Neural cell (in vitro differentiated cells): ENCODE results near the gene MDGA2. TPM values are rescaled to one million over a fixed set of nuclear protein-coding genes. Genes with fewer than 3 reads are reported as not detected.

Source experiments
- H2AFZ ChIP-seq: fragments of 200-600, 300-800 bp; sonication (generic), shearing (Covaris generic); 2 replicates; pipeline ENCODE4 v1.6.0; 2014; ENCODE audit warnings: low read depth, mild to moderate bottlenecking, antibody characterized with exemption, low read length, moderate library complexity
- H3F3A ChIP-seq: fragments of 200-600 bp; shearing (Covaris generic); 2 replicates; pipeline ENCODE4 v1.6.1; 2016; ENCODE audit warnings: mild to moderate bottlenecking, moderate library complexity, mixed read lengths, antibody characterized with exemption, low read length; ENCODE audit not compliant: insufficient read depth, poor library complexity, severe bottlenecking
- H3K27ac ChIP-seq: fragments of 200-600, 300-800 bp; sonication (generic), shearing (Covaris generic); 2 replicates; pipeline ENCODE4 v1.5.1; 2014; ENCODE audit warnings: mild to moderate bottlenecking, low read length, moderate library complexity
- H3K27me3 ChIP-seq: fragments of 300-800, 200-600 bp; sonication (generic), shearing (Covaris generic); 2 replicates; pipeline ENCODE4 v1.6.0; 2014; ENCODE audit warnings: mild to moderate bottlenecking, low read depth, low read length, moderate library complexity; ENCODE audit not compliant: insufficient read depth
- H3K36me3 ChIP-seq: fragments of 300-800, 200-600 bp; sonication (generic), shearing (Covaris generic); 2 replicates; pipeline ENCODE4 v1.5.1; 2014; ENCODE audit warnings: mild to moderate bottlenecking, antibody characterized with exemption, low read length, moderate library complexity; ENCODE audit not compliant: insufficient read depth
- H3K4me2 ChIP-seq: fragments of 300-800, 200-600 bp; sonication (generic), shearing (Covaris generic); 2 replicates; pipeline ENCODE4 v1.6.0; 2014; ENCODE audit warnings: mild to moderate bottlenecking, low read length
- H3K4me3 ChIP-seq: fragments of 300-800, 200-600 bp; sonication (generic), shearing (Covaris generic); 2 replicates; pipeline ENCODE4 v1.5.1; 2014; ENCODE audit warnings: mild to moderate bottlenecking, low read length, moderate library complexity
- H3K79me2 ChIP-seq: fragments of 200-600 bp; shearing (Covaris generic); replicated peaks from 2 replicates; pipeline ENCODE4 v1.6.0; 2014; ENCODE audit warnings: mild to moderate bottlenecking, low read length, moderate library complexity; ENCODE audit not compliant: insufficient read depth
- H3K9ac ChIP-seq: fragments of 300-800, 200-600 bp; sonication (generic), shearing (Covaris generic); 2 replicates; pipeline ENCODE4 v1.6.1; 2016; ENCODE audit warnings: mild to moderate bottlenecking, low read length, mixed read lengths
- H3K9me2 ChIP-seq: fragments of 200-600 bp; shearing (Covaris generic); 2 replicates; pipeline ENCODE4 v1.6.1; 2016; ENCODE audit warnings: mild to moderate bottlenecking, low read length, mixed read lengths; ENCODE audit not compliant: insufficient read depth
- H3K9me3 ChIP-seq: fragments of 200-600, 300-800 bp; sonication (generic), shearing (Covaris generic); 2 replicates; pipeline ENCODE4 v1.6.1; 2016; ENCODE audit warnings: mild to moderate bottlenecking, mixed run types, low read length, moderate library complexity, mixed read lengths
- H4K20me1 ChIP-seq: fragments of 200-600 bp; shearing (Covaris generic); 2 replicates; pipeline ENCODE4 v1.6.1; 2016; ENCODE audit warnings: mild to moderate bottlenecking, mixed run types; ENCODE audit not compliant: insufficient read depth
- EP300 ChIP-seq: fragments of 450-650 bp; conservative IDR thresholded peaks from 2 replicates; pipeline ENCODE4 v1.6.1; 2014; ENCODE audit warnings: antibody characterized with exemption, mild to moderate bottlenecking, moderate library complexity; ENCODE audit not compliant: poor library complexity, severe bottlenecking
- EZH2 ChIP-seq: fragments of 200-600, 300-800 bp; shearing (Covaris generic), sonication (generic); IDR thresholded peaks from 2 replicates; pipeline ENCODE4 v1.6.1; 2014; ENCODE audit warnings: antibody characterized with exemption, low read length, borderline replicate concordance, mild to moderate bottlenecking; ENCODE audit not compliant: insufficient read depth, poor library complexity, severe bottlenecking
- MXI1 ChIP-seq: fragments of 450-650 bp; conservative IDR thresholded peaks from 2 replicates; pipeline ENCODE4 v1.6.1; 2014; ENCODE audit warnings: antibody characterized with exemption, mild to moderate bottlenecking; ENCODE audit not compliant: poor library complexity, severe bottlenecking
- POLR2AphosphoS5 ChIP-seq: IDR thresholded peaks from 2 replicates; pipeline ENCODE4 v1.6.1; 2012
- RAD21 ChIP-seq: fragments of 450-650 bp; conservative IDR thresholded peaks from 2 replicates; pipeline ENCODE4 v1.6.1; 2014; ENCODE audit warnings: antibody characterized with exemption, mild to moderate bottlenecking, moderate library complexity
- SMC3 ChIP-seq: fragments of 450-650 bp; conservative IDR thresholded peaks from 2 replicates; pipeline ENCODE4 v1.6.1; 2014; ENCODE audit warnings: antibody characterized with exemption, mild to moderate bottlenecking, moderate library complexity; ENCODE audit not compliant: poor library complexity
- TAF1 ChIP-seq: IDR thresholded peaks from 2 replicates; pipeline ENCODE4 v1.6.1; 2012; ENCODE audit warnings: low read depth
- polyA plus RNA-seq: library from polyadenylated mRNA; depleted of rRNA; stranded (reverse); fragments of >200 nt; gene quantifications from 2 replicates; pipeline ENCODE4 v1.2.3, GENCODE V29; 2014
- TF ChIP-seq, protein P1 (sequence below): IDR thresholded peaks from 2 replicates; pipeline ENCODE4 v1.6.1; 2012; ENCODE audit warnings: borderline replicate concordance
- TF ChIP-seq, protein P2 (sequence below): fragments of 450-650 bp; IDR thresholded peaks from 2 replicates; pipeline ENCODE4 v1.5.1; 2014; ENCODE audit warnings: antibody characterized with exemption, mild to moderate bottlenecking, moderate library complexity; ENCODE audit not compliant: poor library complexity, severe bottlenecking

The MDGA2 gene
- polyA plus RNA-seq, 1 donor from 2014 or later, result 3.8 TPM

DNA sequence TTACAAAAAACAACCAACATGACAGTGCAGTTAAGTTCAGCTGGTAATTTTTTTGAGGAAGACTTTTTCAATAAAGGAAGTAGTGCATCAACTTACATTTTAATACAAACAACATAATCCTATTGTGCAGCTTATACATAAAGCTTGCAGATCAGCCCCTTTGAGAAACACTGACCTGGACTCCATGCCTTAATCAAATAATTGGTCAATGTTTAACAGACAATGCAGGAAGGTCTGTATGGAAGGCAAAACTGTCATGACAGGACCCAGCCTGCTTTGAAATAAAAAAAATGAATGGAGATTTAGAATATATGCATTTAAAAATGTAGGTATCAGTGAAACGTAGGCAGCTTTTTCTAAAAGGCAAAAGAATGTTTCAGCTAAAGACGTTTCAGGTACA lies 702.1 kb downstream of the MDGA2 start:
- Histone ChIP-seq H3K79me2 (no peaks in the 10 kb centered on the region), H3F3A (no peaks in the 10 kb centered on the region), H2AFZ (no peak overlapping the region), H3K9me3 (no peaks in the 10 kb centered on the region), H3K4me3 (no peak overlapping the region), H3K9me2 (no peaks in the 10 kb centered on the region), H3K27me3 (no peaks in the 10 kb centered on the region), H3K36me3 (no peaks in the 10 kb centered on the region), H3K9ac (no peak overlapping the region), H3K27ac (no peak overlapping the region), H4K20me1 (no peaks in the 10 kb centered on the region), H3K4me2 (no peak overlapping the region)
- TF ChIP-seq EP300 (no peak), POLR2AphosphoS5 (no peak), MXI1 (no peak), SMC3 (no peak), TAF1 (no peak), RAD21 (no peak), EZH2 (no peak)
- TF ChIP-seq, protein P1, sequence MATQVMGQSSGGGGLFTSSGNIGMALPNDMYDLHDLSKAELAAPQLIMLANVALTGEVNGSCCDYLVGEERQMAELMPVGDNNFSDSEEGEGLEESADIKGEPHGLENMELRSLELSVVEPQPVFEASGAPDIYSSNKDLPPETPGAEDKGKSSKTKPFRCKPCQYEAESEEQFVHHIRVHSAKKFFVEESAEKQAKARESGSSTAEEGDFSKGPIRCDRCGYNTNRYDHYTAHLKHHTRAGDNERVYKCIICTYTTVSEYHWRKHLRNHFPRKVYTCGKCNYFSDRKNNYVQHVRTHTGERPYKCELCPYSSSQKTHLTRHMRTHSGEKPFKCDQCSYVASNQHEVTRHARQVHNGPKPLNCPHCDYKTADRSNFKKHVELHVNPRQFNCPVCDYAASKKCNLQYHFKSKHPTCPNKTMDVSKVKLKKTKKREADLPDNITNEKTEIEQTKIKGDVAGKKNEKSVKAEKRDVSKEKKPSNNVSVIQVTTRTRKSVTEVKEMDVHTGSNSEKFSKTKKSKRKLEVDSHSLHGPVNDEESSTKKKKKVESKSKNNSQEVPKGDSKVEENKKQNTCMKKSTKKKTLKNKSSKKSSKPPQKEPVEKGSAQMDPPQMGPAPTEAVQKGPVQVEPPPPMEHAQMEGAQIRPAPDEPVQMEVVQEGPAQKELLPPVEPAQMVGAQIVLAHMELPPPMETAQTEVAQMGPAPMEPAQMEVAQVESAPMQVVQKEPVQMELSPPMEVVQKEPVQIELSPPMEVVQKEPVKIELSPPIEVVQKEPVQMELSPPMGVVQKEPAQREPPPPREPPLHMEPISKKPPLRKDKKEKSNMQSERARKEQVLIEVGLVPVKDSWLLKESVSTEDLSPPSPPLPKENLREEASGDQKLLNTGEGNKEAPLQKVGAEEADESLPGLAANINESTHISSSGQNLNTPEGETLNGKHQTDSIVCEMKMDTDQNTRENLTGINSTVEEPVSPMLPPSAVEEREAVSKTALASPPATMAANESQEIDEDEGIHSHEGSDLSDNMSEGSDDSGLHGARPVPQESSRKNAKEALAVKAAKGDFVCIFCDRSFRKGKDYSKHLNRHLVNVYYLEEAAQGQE, result no peak
- TF ChIP-seq, protein P2, sequence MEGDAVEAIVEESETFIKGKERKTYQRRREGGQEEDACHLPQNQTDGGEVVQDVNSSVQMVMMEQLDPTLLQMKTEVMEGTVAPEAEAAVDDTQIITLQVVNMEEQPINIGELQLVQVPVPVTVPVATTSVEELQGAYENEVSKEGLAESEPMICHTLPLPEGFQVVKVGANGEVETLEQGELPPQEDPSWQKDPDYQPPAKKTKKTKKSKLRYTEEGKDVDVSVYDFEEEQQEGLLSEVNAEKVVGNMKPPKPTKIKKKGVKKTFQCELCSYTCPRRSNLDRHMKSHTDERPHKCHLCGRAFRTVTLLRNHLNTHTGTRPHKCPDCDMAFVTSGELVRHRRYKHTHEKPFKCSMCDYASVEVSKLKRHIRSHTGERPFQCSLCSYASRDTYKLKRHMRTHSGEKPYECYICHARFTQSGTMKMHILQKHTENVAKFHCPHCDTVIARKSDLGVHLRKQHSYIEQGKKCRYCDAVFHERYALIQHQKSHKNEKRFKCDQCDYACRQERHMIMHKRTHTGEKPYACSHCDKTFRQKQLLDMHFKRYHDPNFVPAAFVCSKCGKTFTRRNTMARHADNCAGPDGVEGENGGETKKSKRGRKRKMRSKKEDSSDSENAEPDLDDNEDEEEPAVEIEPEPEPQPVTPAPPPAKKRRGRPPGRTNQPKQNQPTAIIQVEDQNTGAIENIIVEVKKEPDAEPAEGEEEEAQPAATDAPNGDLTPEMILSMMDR, result no peak

DNA sequence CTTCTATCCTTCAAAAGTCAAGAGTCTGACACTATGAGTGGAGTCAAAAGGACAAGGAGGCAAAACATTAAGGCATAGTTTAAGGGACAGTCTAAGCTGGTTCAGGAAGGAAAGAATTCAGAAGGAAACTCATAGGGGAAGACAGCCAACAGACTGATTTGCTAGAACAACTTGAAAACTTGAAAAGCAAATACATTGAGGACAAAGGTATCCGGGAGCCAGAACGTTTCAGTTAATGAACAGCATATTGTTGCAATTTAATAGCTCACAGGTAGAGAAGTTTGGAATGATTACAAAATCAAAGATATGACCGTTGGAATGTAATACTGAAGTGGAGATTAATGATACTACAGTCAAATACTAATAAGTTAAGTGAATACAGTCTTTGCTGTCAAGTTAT lies 711.0 kb downstream of the MDGA2 start:
- Histone ChIP-seq H3K4me3 (no peak overlapping the region), H4K20me1 (no peaks in the 10 kb centered on the region), H3F3A (no peaks in the 10 kb centered on the region), H2AFZ (no peak overlapping the region), H3K36me3 (no peaks in the 10 kb centered on the region), H3K4me2 (no peak overlapping the region), H3K9me2 (no peaks in the 10 kb centered on the region), H3K9me3 (no peaks in the 10 kb centered on the region), H3K79me2 (no peaks in the 10 kb centered on the region), H3K9ac (no peak overlapping the region), H3K27me3 (no peaks in the 10 kb centered on the region), H3K27ac (no peak overlapping the region)
- TF ChIP-seq EZH2 (no peak), RAD21 (no peak)
- TF ChIP-seq, protein P1, result no peak
